Tibial nerve (tissue), 4 donors: ENCODE measurements around the gene GNG3.

Experiments used
- EP300 ChIP-seq, 2 donors: sonication (generic); formaldehyde crosslinking; IDR thresholded peaks; one replicate each; pipeline ENCODE4 v1.6.1; 2017; ENCODE audit warnings: antibody characterized with exemption in 2 of 2, mild to moderate bottlenecking in 1 of 2
- POLR2A ChIP-seq, 2 donors: fragments of 450-650 bp; IDR thresholded peaks; one replicate each; pipeline ENCODE4 v1.6.1; 2017; ENCODE audit warnings: antibody characterized with exemption in 2 of 2, mild to moderate bottlenecking in 2 of 2, moderate library complexity in 2 of 2
- TF ChIP-seq, protein P1 (sequence below), 5 experiments: fragments of 200-600 bp in 3 of 5; fragments of 450-650 bp in 2 of 5; sonication (generic) in 3 of 5; IDR thresholded peaks; one replicate each; pipeline ENCODE4 v1.5.1; 2016 to 2019; ENCODE audit warnings: antibody characterized with exemption in 5 of 5, mild to moderate bottlenecking in 3 of 5, moderate library complexity in 2 of 5

DNA sequence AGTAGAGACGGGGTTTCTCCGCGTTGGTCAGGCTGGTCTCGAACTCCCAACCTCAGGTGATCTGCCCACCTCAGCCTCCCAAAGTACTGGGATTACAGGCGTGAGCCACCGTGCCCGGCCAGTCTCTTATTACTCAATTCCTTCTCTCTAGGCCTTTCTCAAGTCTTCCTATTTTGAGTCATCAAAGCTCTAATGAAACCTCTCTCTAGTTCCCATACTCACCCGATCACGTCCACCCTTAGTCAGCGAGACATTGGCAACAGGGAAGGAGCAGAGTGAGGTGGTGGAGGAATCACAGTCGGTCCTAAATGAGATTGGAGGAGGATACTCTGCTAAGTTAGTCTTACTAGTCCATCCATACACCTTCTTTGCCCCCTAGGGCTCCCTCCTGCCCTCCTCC, 5.2 kb upstream of the GNG3 start:
- TF ChIP-seq, protein P1, sequence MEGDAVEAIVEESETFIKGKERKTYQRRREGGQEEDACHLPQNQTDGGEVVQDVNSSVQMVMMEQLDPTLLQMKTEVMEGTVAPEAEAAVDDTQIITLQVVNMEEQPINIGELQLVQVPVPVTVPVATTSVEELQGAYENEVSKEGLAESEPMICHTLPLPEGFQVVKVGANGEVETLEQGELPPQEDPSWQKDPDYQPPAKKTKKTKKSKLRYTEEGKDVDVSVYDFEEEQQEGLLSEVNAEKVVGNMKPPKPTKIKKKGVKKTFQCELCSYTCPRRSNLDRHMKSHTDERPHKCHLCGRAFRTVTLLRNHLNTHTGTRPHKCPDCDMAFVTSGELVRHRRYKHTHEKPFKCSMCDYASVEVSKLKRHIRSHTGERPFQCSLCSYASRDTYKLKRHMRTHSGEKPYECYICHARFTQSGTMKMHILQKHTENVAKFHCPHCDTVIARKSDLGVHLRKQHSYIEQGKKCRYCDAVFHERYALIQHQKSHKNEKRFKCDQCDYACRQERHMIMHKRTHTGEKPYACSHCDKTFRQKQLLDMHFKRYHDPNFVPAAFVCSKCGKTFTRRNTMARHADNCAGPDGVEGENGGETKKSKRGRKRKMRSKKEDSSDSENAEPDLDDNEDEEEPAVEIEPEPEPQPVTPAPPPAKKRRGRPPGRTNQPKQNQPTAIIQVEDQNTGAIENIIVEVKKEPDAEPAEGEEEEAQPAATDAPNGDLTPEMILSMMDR (IDR thresholded peaks at IDR 0.05): no peak
- TF ChIP-seq POLR2A (IDR thresholded peaks at IDR 0.05) (no peak), EP300 (IDR thresholded peaks at IDR 0.05) (no peak)
